H1 (cell line): ENCODE data around the gene ZNF496.

Experiments used
- MAX ChIP-seq: IDR thresholded peaks from 2 replicates; pipeline ENCODE4 v1.6.1; 2012; ENCODE audit warnings: inconsistent platforms
- POLR2A ChIP-seq, 2 experiments: IDR thresholded peaks; 1 replicate in 1 of 2; 2 replicates in 1 of 2; pipeline ENCODE4 v1.6.1; 2011; ENCODE audit warnings: low read depth in 2 of 2, low read length in 2 of 2, mild to moderate bottlenecking in 2 of 2; ENCODE audit errors: control extremely low read depth in 1 of 2
- RFX5 ChIP-seq: IDR thresholded peaks from 2 replicates; pipeline ENCODE4 v1.6.1; 2011; ENCODE audit warnings: low read depth, low read length, improper control_type of control experiment, borderline replicate concordance
- SUZ12 ChIP-seq: fragments of 200-600 bp; sonication (generic); IDR thresholded peaks from 2 replicates; pipeline ENCODE4 v1.6.1; 2012; ENCODE audit warnings: mild to moderate bottlenecking, inconsistent platforms, low read length, moderate library complexity, mixed read lengths
- TBP ChIP-seq: IDR thresholded peaks from 2 replicates; pipeline ENCODE4 v1.6.1; 2011; ENCODE audit warnings: low read depth, low read length, improper control_type of control experiment
- YY1 ChIP-seq: IDR thresholded peaks from 2 replicates; pipeline ENCODE4 v1.6.1; 2011; ENCODE audit warnings: low read depth, mild to moderate bottlenecking, low read length
- TF ChIP-seq, protein P1 (sequence below), 3 experiments: IDR thresholded peaks; 1 replicate in 2 of 3; 2 replicates in 1 of 3; pipeline versions ENCODE4 v1.5.1 to v1.6.1; 2011; ENCODE audit warnings: low read length in 3 of 3, mild to moderate bottlenecking in 3 of 3, inconsistent platforms in 2 of 3, low read depth in 1 of 3, moderate library complexity in 1 of 3; ENCODE audit not compliant: insufficient read depth in 1 of 3; ENCODE audit errors: control extremely low read depth in 1 of 3

GRCh38 chr1:247316590-247317197 is 15.0 kb downstream of the ZNF496 start:
- TF ChIP-seq, protein P1, sequence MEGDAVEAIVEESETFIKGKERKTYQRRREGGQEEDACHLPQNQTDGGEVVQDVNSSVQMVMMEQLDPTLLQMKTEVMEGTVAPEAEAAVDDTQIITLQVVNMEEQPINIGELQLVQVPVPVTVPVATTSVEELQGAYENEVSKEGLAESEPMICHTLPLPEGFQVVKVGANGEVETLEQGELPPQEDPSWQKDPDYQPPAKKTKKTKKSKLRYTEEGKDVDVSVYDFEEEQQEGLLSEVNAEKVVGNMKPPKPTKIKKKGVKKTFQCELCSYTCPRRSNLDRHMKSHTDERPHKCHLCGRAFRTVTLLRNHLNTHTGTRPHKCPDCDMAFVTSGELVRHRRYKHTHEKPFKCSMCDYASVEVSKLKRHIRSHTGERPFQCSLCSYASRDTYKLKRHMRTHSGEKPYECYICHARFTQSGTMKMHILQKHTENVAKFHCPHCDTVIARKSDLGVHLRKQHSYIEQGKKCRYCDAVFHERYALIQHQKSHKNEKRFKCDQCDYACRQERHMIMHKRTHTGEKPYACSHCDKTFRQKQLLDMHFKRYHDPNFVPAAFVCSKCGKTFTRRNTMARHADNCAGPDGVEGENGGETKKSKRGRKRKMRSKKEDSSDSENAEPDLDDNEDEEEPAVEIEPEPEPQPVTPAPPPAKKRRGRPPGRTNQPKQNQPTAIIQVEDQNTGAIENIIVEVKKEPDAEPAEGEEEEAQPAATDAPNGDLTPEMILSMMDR (IDR thresholded peaks at IDR 0.05; ENCODE audit: control extremely low read depth in 1 of 3, insufficient read depth in 1 of 3, low read depth in 1 of 3, low read length in 3 of 3) = no peak
- TF ChIP-seq POLR2A (IDR thresholded peaks at IDR 0.05; ENCODE audit: control extremely low read depth in 1 of 2, low read depth in 2 of 2, low read length in 2 of 2) = no peak
- TF ChIP-seq MAX = no peak
- TF ChIP-seq SUZ12 = no peak
- TF ChIP-seq YY1 = no peak
- TF ChIP-seq TBP = no peak
- no peak for TF ChIP-seq RFX5
